ENCODE data around the gene GALNT18. TPM values are rescaled to one million over a fixed set of nuclear protein-coding genes. Genes with fewer than 3 reads are reported as not detected.
A peak's percentile ranks its signal among the peaks of the same experiment; 100 is the strongest.

Gene GALNT18
- polyA plus RNA-seq, 1 donor from 2014 or later: 7.6 TPM

DNA sequence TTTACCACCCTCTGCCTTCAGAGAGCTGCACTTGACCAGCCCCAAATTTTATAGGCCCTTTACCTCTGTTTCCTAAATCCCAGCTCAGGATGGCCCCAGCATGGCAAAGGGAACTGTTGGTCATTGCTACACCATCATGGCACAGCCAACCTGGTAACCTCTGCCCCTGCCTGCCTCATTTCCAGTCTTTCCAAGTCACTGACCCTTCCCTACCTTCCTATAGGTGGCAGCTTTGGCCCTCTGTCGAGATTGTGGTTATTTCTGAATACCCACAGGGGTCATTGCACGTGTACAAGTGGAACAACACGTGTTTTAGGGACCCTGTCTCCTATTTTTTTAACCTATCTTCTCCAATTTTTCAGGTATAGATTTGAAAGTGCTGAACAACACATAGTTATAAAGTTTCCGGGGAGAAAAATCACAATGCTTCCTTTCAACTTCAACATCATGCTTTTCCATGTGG, 2.8 kb downstream of the GALNT18 start:
- no peak for TF ChIP-seq SMC3 (conservative IDR thresholded peaks at IDR 0.05; ENCODE audit: poor library complexity)
- no peak for TF ChIP-seq TAF1 (IDR thresholded peaks at IDR 0.05; ENCODE audit: low read depth)
- no peak for TF ChIP-seq RAD21 (conservative IDR thresholded peaks at IDR 0.05)
- no peak for TF ChIP-seq EZH2 (IDR thresholded peaks at IDR 0.05; ENCODE audit: borderline replicate concordance, insufficient read depth, low read length, poor library complexity, severe bottlenecking)
- no peak for TF ChIP-seq POLR2AphosphoS5 (IDR thresholded peaks at IDR 0.05)
- no peak for TF ChIP-seq EP300 (conservative IDR thresholded peaks at IDR 0.05; ENCODE audit: poor library complexity, severe bottlenecking)
- no peak for TF ChIP-seq MXI1 (conservative IDR thresholded peaks at IDR 0.05; ENCODE audit: poor library complexity, severe bottlenecking)
- no peak for TF ChIP-seq CTCF (IDR thresholded peaks at IDR 0.05; ENCODE audit: poor library complexity, severe bottlenecking)
- TF ChIP-seq, protein P1, sequence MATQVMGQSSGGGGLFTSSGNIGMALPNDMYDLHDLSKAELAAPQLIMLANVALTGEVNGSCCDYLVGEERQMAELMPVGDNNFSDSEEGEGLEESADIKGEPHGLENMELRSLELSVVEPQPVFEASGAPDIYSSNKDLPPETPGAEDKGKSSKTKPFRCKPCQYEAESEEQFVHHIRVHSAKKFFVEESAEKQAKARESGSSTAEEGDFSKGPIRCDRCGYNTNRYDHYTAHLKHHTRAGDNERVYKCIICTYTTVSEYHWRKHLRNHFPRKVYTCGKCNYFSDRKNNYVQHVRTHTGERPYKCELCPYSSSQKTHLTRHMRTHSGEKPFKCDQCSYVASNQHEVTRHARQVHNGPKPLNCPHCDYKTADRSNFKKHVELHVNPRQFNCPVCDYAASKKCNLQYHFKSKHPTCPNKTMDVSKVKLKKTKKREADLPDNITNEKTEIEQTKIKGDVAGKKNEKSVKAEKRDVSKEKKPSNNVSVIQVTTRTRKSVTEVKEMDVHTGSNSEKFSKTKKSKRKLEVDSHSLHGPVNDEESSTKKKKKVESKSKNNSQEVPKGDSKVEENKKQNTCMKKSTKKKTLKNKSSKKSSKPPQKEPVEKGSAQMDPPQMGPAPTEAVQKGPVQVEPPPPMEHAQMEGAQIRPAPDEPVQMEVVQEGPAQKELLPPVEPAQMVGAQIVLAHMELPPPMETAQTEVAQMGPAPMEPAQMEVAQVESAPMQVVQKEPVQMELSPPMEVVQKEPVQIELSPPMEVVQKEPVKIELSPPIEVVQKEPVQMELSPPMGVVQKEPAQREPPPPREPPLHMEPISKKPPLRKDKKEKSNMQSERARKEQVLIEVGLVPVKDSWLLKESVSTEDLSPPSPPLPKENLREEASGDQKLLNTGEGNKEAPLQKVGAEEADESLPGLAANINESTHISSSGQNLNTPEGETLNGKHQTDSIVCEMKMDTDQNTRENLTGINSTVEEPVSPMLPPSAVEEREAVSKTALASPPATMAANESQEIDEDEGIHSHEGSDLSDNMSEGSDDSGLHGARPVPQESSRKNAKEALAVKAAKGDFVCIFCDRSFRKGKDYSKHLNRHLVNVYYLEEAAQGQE (IDR thresholded peaks at IDR 0.05; ENCODE audit: borderline replicate concordance): no peak
- Histone ChIP-seq H4K20me1 (ENCODE audit: insufficient read depth) (no peaks in the 10 kb centered on the region), H3K9me3 (ENCODE audit: low read length) (no peaks in the 10 kb centered on the region), H3K4me3 (ENCODE audit: low read length) (peak overlapping the region; percentile 86), H3F3A (ENCODE audit: insufficient read depth, low read length, poor library complexity, severe bottlenecking) (no peaks in the 10 kb centered on the region), H2AFZ (ENCODE audit: low read depth, low read length) (no peak overlapping the region), H3K9ac (ENCODE audit: low read length) (no peak overlapping the region), H3K4me2 (ENCODE audit: low read length) (no peak overlapping the region), H3K27me3 (ENCODE audit: insufficient read depth, low read depth, low read length) (peaks cover 16% of the 10 kb centered on the region), H3K27ac (ENCODE audit: low read length) (no peak overlapping the region), H3K79me2 (replicated peaks; ENCODE audit: insufficient read depth, low read length) (no peaks in the 10 kb centered on the region), H3K9me2 (ENCODE audit: insufficient read depth, low read length) (no peaks in the 10 kb centered on the region), H3K36me3 (ENCODE audit: insufficient read depth, low read length) (no peaks in the 10 kb centered on the region)

GRCh38 chr11:11615086-11615485, 6.7 kb downstream of the GALNT18 start:
- Histone ChIP-seq H3K27me3 (ENCODE audit: insufficient read depth, low read depth, low read length) (peaks cover 12% of the 10 kb centered on the region), H3K4me3 (ENCODE audit: low read length) (no peak overlapping the region), H3F3A (ENCODE audit: insufficient read depth, low read length, poor library complexity, severe bottlenecking) (no peaks in the 10 kb centered on the region), H3K9me3 (ENCODE audit: low read length) (no peaks in the 10 kb centered on the region), H3K27ac (ENCODE audit: low read length) (no peak overlapping the region), H3K4me2 (ENCODE audit: low read length) (no peak overlapping the region), H2AFZ (ENCODE audit: low read depth, low read length) (no peak overlapping the region), H3K36me3 (ENCODE audit: insufficient read depth, low read length) (no peaks in the 10 kb centered on the region), H3K9ac (ENCODE audit: low read length) (no peak overlapping the region), H3K9me2 (ENCODE audit: insufficient read depth, low read length) (no peaks in the 10 kb centered on the region), H3K79me2 (replicated peaks; ENCODE audit: insufficient read depth, low read length) (no peaks in the 10 kb centered on the region), H4K20me1 (ENCODE audit: insufficient read depth) (no peaks in the 10 kb centered on the region)
- TF ChIP-seq RAD21 (conservative IDR thresholded peaks at IDR 0.05): no peak
- no peak for TF ChIP-seq EP300 (conservative IDR thresholded peaks at IDR 0.05; ENCODE audit: poor library complexity, severe bottlenecking)
- no peak for TF ChIP-seq SMC3 (conservative IDR thresholded peaks at IDR 0.05; ENCODE audit: poor library complexity)
- TF ChIP-seq MXI1 (conservative IDR thresholded peaks at IDR 0.05; ENCODE audit: poor library complexity, severe bottlenecking): no peak
- TF ChIP-seq POLR2AphosphoS5 (IDR thresholded peaks at IDR 0.05): no peak
- TF ChIP-seq, protein P1 (IDR thresholded peaks at IDR 0.05; ENCODE audit: borderline replicate concordance): no peak
- TF ChIP-seq TAF1 (IDR thresholded peaks at IDR 0.05; ENCODE audit: low read depth): no peak
- no peak for TF ChIP-seq CTCF (IDR thresholded peaks at IDR 0.05; ENCODE audit: poor library complexity, severe bottlenecking)

Data from neural cell (in vitro differentiated cells).